HepG2 (cell line): ENCODE results near the gene C14orf93. TPM values are rescaled to one million over a fixed set of nuclear protein-coding genes. Genes with fewer than 3 reads are reported as not detected.

Experiments used
- ATAC-seq: fragments of 200-7000 bp; cut with Tn5 transposase; 3 replicates; pipeline ENCODE4 v1.9.1; 2020; ENCODE audit warnings: mild to moderate bottlenecking, moderate library complexity
- BruUV-seq: library from RNA; stranded (reverse); fragments of 400-500 nt; replicated peaks from 2 replicates; lab custom pipeline; 2021; lab: Mats Ljungman, UMichigan
- CTCF ChIA-PET: fragments of 300-600 bp; formaldehyde crosslinking; extraction: SDS; loops from one replicate; lab custom pipeline; 2021; ENCODE audit warnings: low total read pairs, inconsistent platforms, low intra/inter-chr PET ratio; lab: Yijun Ruan, JAX
- POLR2A ChIA-PET: fragments of 350-600 bp; sonication (Branson Sonifier 250); formaldehyde crosslinking; loops from one replicate; lab custom pipeline; 2020; ENCODE audit warnings: antibody characterized with exemption, inconsistent platforms; lab: Yijun Ruan, JAX
- DNase-seq: peaks from one replicate; pipeline ENCODE4 v3.0.0-alpha.2; 2015; ENCODE audit warnings: low spot score
- FAIRE-seq: peaks from 3 replicates; lab custom pipeline; 2011; peaks lifted over from hg19 to GRCh38; lab: Jason Lieb, UNC
- H2AFZ ChIP-seq: one replicate; pipeline ENCODE4 v1.6.1; 2011; ENCODE audit warnings: low read length, inconsistent platforms
- H3K27ac ChIP-seq: fragments of 300-600 bp; 3 replicates; pipeline ENCODE4 v1.8.0; 2011; ENCODE audit warnings: mixed run types, mild to moderate bottlenecking, mixed read lengths, low read length, inconsistent platforms; ENCODE audit not compliant: insufficient read depth; ENCODE audit errors: extremely low read length
- H3K27me3 ChIP-seq, 2 experiments: fragments of 200-600 bp in 1 of 2; 2 replicates in 1 of 2; 3 replicates in 1 of 2; pipeline versions ENCODE4 v1.6.0 to v1.8.0; 2011; ENCODE audit warnings: low read length in 2 of 2, mild to moderate bottlenecking in 2 of 2, moderate library complexity in 2 of 2, inconsistent platforms in 1 of 2; ENCODE audit not compliant: insufficient read depth in 2 of 2, control insufficient read depth in 1 of 2
- H3K36me3 ChIP-seq, 2 experiments: fragments of 200-600 bp in 1 of 2; replicated peaks in 1 of 2; 2 replicates in 1 of 2; 3 replicates in 1 of 2; pipeline versions ENCODE4 v1.5.1 to v1.8.0; 2011; ENCODE audit warnings: low read length in 2 of 2, inconsistent platforms in 1 of 2; ENCODE audit not compliant: insufficient read depth in 2 of 2, control insufficient read depth in 1 of 2
- H3K4me1 ChIP-seq: 2 replicates; pipeline ENCODE4 v1.5.1; 2012; ENCODE audit warnings: low read length, inconsistent platforms; ENCODE audit not compliant: insufficient read depth
- H3K4me2 ChIP-seq: 2 replicates; pipeline ENCODE4 v1.6.0; 2011; ENCODE audit warnings: low read depth, low read length, inconsistent platforms
- H3K4me3 ChIP-seq, 3 experiments: fragments of 200-600 bp in 1 of 3; sonication (generic), shearing (Covaris generic) in 1 of 3; replicated peaks in 1 of 3; 2 replicates each; pipeline ENCODE4 v1.5.1; 2011 to 2016; ENCODE audit warnings: low read length in 3 of 3, inconsistent platforms in 2 of 3, low read depth in 2 of 3, mild to moderate bottlenecking in 2 of 3, control low read depth in 1 of 3, mixed read lengths in 1 of 3; ENCODE audit not compliant: insufficient read depth in 1 of 3
- H3K79me2 ChIP-seq: one replicate; pipeline ENCODE4 v1.6.1; 2011; ENCODE audit warnings: low read length, inconsistent platforms; ENCODE audit not compliant: insufficient read depth
- H3K9ac ChIP-seq: 2 replicates; pipeline ENCODE4 v1.6.0; 2011; ENCODE audit warnings: mild to moderate bottlenecking, low read depth, low read length, inconsistent platforms; ENCODE audit not compliant: insufficient read depth
- H3K9me3 ChIP-seq: 2 replicates; pipeline ENCODE4 v1.5.1; 2012; ENCODE audit warnings: mild to moderate bottlenecking, low read length
- H4K20me1 ChIP-seq: 2 replicates; pipeline ENCODE4 v1.6.0; 2011; ENCODE audit warnings: inconsistent platforms, mild to moderate bottlenecking, low read length, moderate library complexity; ENCODE audit not compliant: insufficient read depth
- GABPB1 ChIP-seq: IDR thresholded peaks from 2 replicates; pipeline ENCODE4 v1.6.1; 2016; ENCODE audit warnings: mild to moderate bottlenecking, missing genetic modification reagents, moderate library complexity, missing compliant biosample characterization
- GLI4 ChIP-seq: sonication (generic); formaldehyde crosslinking; IDR thresholded peaks from 2 replicates; pipeline ENCODE4 v1.5.1; 2020; ENCODE audit warnings: missing genetic modification reagents, mild to moderate bottlenecking, moderate library complexity, borderline replicate concordance
- IKZF4 ChIP-seq: sonication (generic); formaldehyde crosslinking; IDR thresholded peaks from 2 replicates; pipeline ENCODE4 v1.5.1; 2020; ENCODE audit warnings: borderline replicate concordance, mild to moderate bottlenecking, low read depth, missing genetic modification reagents; ENCODE audit errors: not compliant biosample characterization
- MEIS1 ChIP-seq: sonication (generic); formaldehyde crosslinking; IDR thresholded peaks from 2 replicates; pipeline ENCODE4 v1.9.0; 2021; ENCODE audit warnings: mild to moderate bottlenecking, missing genetic modification reagents, moderate library complexity, borderline replicate concordance
- MXI1 ChIP-seq: IDR thresholded peaks from 3 replicates; pipeline ENCODE4 v1.6.1; 2012; ENCODE audit warnings: low read depth, low read length, inconsistent platforms, borderline replicate concordance
- NFIB ChIP-seq: sonication (generic); formaldehyde crosslinking; IDR thresholded peaks from 2 replicates; pipeline ENCODE4 v1.9.0; 2021; ENCODE audit warnings: missing genetic modification reagents, mild to moderate bottlenecking, borderline replicate concordance
- NR2F6 ChIP-seq, 2 experiments: IDR thresholded peaks; 2 replicates each; pipeline ENCODE4 v1.6.1; 2016; ENCODE audit warnings: antibody characterized with exemption in 1 of 2, mild to moderate bottlenecking in 1 of 2
- PRMT3 ChIP-seq: sonication (generic); formaldehyde crosslinking; IDR thresholded peaks from 2 replicates; pipeline ENCODE4 v1.8.1; 2022; ENCODE audit warnings: low read depth, mild to moderate bottlenecking, moderate library complexity, missing genetic modification reagents, borderline replicate concordance
- RORA ChIP-seq: sonication (generic); formaldehyde crosslinking; IDR thresholded peaks from 2 replicates; pipeline ENCODE4 v1.5.0; 2020; ENCODE audit warnings: mild to moderate bottlenecking, missing genetic modification reagents, moderate library complexity
- SMAD9 ChIP-seq: sonication (generic); formaldehyde crosslinking; IDR thresholded peaks from 2 replicates; pipeline ENCODE4 v1.5.1; 2020; ENCODE audit warnings: mild to moderate bottlenecking, missing genetic modification reagents
- ZNF549 ChIP-seq: sonication (generic); formaldehyde crosslinking; IDR thresholded peaks from 2 replicates; pipeline ENCODE4 v1.5.0; 2020; ENCODE audit warnings: missing genetic modification reagents
- ZNF879 ChIP-seq: sonication (generic); formaldehyde crosslinking; IDR thresholded peaks from 2 replicates; pipeline ENCODE4 v1.8.1; 2023; ENCODE audit warnings: missing genetic modification reagents
- ZSCAN25 ChIP-seq: sonication (generic); formaldehyde crosslinking; IDR thresholded peaks from 2 replicates; pipeline ENCODE4 v1.8.0; 2022; ENCODE audit warnings: mild to moderate bottlenecking, missing genetic modification reagents
- WGBS: methylation state at CpG from one replicate; pipeline ENCODE4 v1.1.6; 2017; ENCODE audit warnings: low lambda C conversion rate; 5-methylcytosine and 5-hydroxymethylcytosine counted together
- in situ Hi-C: cut with HindIII; loops from 2 replicates; pipeline ENCODE4 v1.10.0; 2017; ENCODE audit warnings: low pct_unique_long_range_greater_than_20kb; ENCODE audit not compliant: extremely low pct_ligation_motif_present
- intact Hi-C: fragments of 100-400 bp; cut with micrococcal nuclease; formaldehyde crosslinking; loops from one replicate; pipeline ENCODE4 v1.10.0; 2022; ENCODE audit not compliant: unreplicated experiment
- polyA plus RNA-seq, 8 experiments: library from polyadenylated mRNA; depleted of rRNA in 3 of 8; stranded (reverse) in 7 of 8; unstranded in 1 of 8; fragments of >200 nt; fragmentation: Illumina TruSeq in 4 of 8; extraction: Trizol in 4 of 8; gene quantifications; 2 replicates each; pipeline versions ENCODE4 v1.2.1 to v1.2.3, GENCODE V29; 2011 to 2016; ENCODE audit warnings: low read depth in 4 of 8, missing spikeins in 1 of 8, mixed read lengths in 1 of 8; ENCODE audit not compliant: insufficient read depth in 1 of 8
- total RNA-seq, 5 experiments: library from RNA; depleted of rRNA; stranded (reverse); fragments of >200 nt; fragmentation: Illumina TruSeq; extraction: Trizol; gene quantifications; 2 replicates each; pipeline ENCODE4 v1.2.3, GENCODE V29; 2016; ENCODE audit warnings: low read depth in 1 of 5
- TF ChIP-seq, protein P1 (sequence below): sonication (generic); formaldehyde crosslinking; IDR thresholded peaks from 2 replicates; pipeline ENCODE4 v1.5.0; 2020; ENCODE audit warnings: mild to moderate bottlenecking, low read depth, missing genetic modification reagents, borderline replicate concordance
- TF ChIP-seq, protein P2 (sequence below): sonication (generic); formaldehyde crosslinking; IDR thresholded peaks from 2 replicates; pipeline ENCODE4 v1.8.1; 2022; ENCODE audit warnings: low read depth, mild to moderate bottlenecking, missing genetic modification reagents
- TF ChIP-seq, protein P3 (sequence below): sonication (generic); formaldehyde crosslinking; IDR thresholded peaks from 2 replicates; pipeline ENCODE4 v1.4.0; 2020; ENCODE audit warnings: missing genetic modification reagents

Gene C14orf93
- total and polyA plus RNA-seq, 2 of the 13 experiments (the other 11 are each of a cell fraction or from before 2014, with no cell fraction given): 11.4 to 22.5 TPM

DNA sequence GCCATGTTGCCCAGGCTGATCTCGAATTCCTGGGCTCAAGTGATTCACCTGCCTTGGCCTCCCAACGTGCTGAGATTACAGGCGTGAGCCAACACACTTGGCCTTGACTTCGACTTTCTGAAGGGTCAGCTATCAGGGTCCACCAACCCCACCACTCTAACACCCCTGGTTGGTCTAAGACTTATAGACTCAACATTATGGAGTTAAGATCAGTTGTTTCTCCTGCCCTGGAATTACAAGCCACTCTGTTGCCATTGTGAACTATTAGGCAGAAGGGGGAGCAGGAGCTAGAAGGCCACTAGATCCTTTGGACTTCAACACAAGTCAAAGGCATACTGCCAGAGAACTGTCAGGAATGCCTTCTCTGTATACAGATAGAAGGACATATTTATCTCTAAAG, 30.2 kb upstream of the C14orf93 start (continued):
- TF ChIP-seq ZNF879 (CRISPR knock-in tag) (no peak), IKZF4 (CRISPR knock-in tag) (peak; percentile 3), GABPB1 (CRISPR knock-in tag) (no peak), RORA (0 out of 2 replicates have a peak, but pooled peaks have one; percentile 52), NFIB (CRISPR knock-in tag) (no peak)
- TF ChIP-seq, protein P1, sequence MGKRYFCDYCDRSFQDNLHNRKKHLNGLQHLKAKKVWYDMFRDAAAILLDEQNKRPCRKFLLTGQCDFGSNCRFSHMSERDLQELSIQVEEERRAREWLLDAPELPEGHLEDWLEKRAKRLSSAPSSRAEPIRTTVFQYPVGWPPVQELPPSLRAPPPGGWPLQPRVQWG: no peak
- TF ChIP-seq, all 625 proteins: peak for 8

DNA sequence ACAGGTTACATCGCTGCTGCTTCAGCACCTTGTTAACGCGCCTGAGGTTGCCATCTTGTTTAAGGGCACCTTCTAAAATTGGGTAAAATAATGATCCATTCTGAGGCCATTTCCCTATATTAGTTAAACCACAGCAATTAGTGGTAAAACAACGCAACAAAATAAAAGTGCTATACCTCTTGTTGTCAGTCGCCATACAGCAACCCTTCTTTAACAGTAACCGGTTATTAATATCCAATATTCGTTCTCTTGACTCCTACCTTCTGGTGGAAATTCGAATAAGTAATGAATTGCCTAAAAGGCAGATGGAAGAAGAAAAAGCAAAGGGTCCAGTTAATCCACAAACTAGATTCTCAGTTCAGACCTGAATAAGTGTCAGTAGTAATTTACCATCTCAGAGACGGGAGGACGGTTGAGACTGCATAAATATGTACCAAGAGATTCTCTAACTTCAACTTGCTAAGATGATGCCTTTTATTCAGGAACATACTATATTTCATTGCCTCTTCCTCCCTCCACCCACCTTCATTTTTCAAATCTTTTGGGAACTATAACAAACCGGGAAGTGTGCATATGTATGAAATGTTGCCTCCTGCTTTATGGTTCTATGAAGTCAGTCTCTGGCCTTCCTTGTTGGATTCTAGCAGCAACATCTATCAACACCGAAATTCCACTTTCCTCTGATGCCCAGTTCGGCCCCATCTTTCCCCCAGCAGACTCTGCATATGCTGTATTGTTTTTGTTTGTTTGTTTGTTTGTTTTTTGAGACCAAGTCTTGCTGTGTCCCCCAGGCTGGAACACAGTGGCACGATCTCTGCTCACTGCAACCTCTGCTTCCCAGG, 25.6 kb upstream of the C14orf93 start:
- Histone ChIP-seq H4K20me1 (no peaks in the 10 kb centered on the region), H3K4me3 (peak overlapping the region; percentile 78 to 86 (median 80); a peak in 5 of 6 replicates), H3K27me3 (no peaks in the 10 kb centered on the region; a peak in 1 of 5 replicates), H3K9ac (peak overlapping the region; percentile 97), H3K4me2 (peak overlapping the region; percentile 92), H3K4me1 (peaks cover 46% of the 10 kb centered on the region), H3K79me2 (peaks cover 33% of the 10 kb centered on the region), H2AFZ (peak overlapping the region; percentile 98), H3K9me3 (no peaks in the 10 kb centered on the region), H3K27ac (peak overlapping the region; percentile 90), H3K36me3 (peaks cover 16 to 25% of the 10 kb centered on the region in 2 experiments)
- in situ Hi-C loops (no loop called here), intact Hi-C loops (loop anchor here (2.0 kb wide), 2 partner anchors 53 to 59 kb away; partner anchors contain the start of genes ACIN1, AJUBA and C14orf119)
- TSS peak; percentile 86 for BruUV-seq
- FAIRE-seq: no peak
- no peak for DNase-seq
- no peak for ATAC-seq
- POLR2A ChIA-PET: interaction anchor here (0.7 to 15.1 kb wide), 18 partner anchors 11 to 1236 kb away, joined by 3 to 203 read pairs (median 6); partner anchors contain the start of genes ACIN1, AJUBA, C14orf119 and HAUS4
- WGBS: 76% methylated on average over 14 of the region's 14 CpGs
- CTCF ChIA-PET: interaction anchor here (1.0 kb wide), 1 partner anchor 21 kb away, joined by 3 read pairs; no protein-coding TSS in a partner anchor
- TF ChIP-seq NR2F6 (IDR thresholded peaks at IDR 0.05): 0 out of 2 replicates have a peak, but pooled peaks have one; percentile 2
- no peak for TF ChIP-seq NR2F6 (CRISPR knock-in tag; IDR thresholded peaks at IDR 0.05)
- peak; percentile 62 for TF ChIP-seq ZSCAN25 (CRISPR knock-in tag)
- TF ChIP-seq PRMT3 (CRISPR knock-in tag): no peak
- TF ChIP-seq SMAD9: peak; percentile 80; the same call in 1 of the 2 replicates
- TF ChIP-seq, protein P2, sequence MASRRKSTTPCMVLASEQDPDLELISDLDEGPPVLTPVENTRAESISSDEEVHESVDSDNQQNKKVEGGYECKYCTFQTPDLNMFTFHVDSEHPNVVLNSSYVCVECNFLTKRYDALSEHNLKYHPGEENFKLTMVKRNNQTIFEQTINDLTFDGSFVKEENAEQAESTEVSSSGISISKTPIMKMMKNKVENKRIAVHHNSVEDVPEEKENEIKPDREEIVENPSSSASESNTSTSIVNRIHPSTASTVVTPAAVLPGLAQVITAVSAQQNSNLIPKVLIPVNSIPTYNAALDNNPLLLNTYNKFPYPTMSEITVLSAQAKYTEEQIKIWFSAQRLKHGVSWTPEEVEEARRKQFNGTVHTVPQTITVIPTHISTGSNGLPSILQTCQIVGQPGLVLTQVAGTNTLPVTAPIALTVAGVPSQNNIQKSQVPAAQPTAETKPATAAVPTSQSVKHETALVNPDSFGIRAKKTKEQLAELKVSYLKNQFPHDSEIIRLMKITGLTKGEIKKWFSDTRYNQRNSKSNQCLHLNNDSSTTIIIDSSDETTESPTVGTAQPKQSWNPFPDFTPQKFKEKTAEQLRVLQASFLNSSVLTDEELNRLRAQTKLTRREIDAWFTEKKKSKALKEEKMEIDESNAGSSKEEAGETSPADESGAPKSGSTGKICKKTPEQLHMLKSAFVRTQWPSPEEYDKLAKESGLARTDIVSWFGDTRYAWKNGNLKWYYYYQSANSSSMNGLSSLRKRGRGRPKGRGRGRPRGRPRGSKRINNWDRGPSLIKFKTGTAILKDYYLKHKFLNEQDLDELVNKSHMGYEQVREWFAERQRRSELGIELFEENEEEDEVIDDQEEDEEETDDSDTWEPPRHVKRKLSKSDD (CRISPR knock-in tag): no peak; the same call in 1 of the 2 replicates
- TF ChIP-seq, protein P3, sequence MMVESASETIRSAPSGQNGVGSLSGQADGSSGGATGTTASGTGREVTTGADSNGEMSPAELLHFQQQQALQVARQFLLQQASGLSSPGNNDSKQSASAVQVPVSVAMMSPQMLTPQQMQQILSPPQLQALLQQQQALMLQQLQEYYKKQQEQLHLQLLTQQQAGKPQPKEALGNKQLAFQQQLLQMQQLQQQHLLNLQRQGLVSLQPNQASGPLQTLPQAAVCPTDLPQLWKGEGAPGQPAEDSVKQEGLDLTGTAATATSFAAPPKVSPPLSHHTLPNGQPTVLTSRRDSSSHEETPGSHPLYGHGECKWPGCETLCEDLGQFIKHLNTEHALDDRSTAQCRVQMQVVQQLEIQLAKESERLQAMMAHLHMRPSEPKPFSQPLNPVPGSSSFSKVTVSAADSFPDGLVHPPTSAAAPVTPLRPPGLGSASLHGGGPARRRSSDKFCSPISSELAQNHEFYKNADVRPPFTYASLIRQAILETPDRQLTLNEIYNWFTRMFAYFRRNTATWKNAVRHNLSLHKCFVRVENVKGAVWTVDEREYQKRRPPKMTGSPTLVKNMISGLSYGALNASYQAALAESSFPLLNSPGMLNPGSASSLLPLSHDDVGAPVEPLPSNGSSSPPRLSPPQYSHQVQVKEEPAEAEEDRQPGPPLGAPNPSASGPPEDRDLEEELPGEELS: no peak
- TF ChIP-seq GLI4: 0 out of 2 replicates have a peak, but pooled peaks have one; percentile 29
- TF ChIP-seq MXI1: no peak
- TF ChIP-seq MEIS1 (CRISPR knock-in tag): no peak; the same call in 1 of the 2 replicates
- TF ChIP-seq ZNF549 (CRISPR knock-in tag): 0 out of 2 replicates have a peak, but pooled peaks have one; percentile 84
